Esophagus squamous epithelium (tissue), 5 donors: ENCODE measurements around the gene AFDN. TPM values are rescaled to one million over a fixed set of nuclear protein-coding genes. Genes with fewer than 3 reads are reported as not detected.

Experiments used
- DNase-seq: peaks from one replicate; lab custom pipeline; 2025; lab: John Stamatoyannopoulos, UW
- H3K27ac ChIP-seq, 4 donors: fragments of 200-600 bp; sonication (generic); one replicate each; pipeline ENCODE4 v1.5.1; 2016 to 2019; ENCODE audit warnings: mild to moderate bottlenecking in 1 of 4
- H3K27me3 ChIP-seq, 4 donors: fragments of 200-600 bp; sonication (generic); 1 replicate in 3 of 4; 2 replicates in 1 of 4; pipeline versions ENCODE4 v1.5.1 to v1.6.0; 2017 to 2021; ENCODE audit warnings: antibody characterized with exemption in 1 of 4
- H3K36me3 ChIP-seq, 3 donors: fragments of 200-600 bp; sonication (generic); one replicate each; pipeline ENCODE4 v1.5.1; 2016 to 2019
- H3K4me1 ChIP-seq, 3 donors: fragments of 200-600 bp; sonication (generic); one replicate each; pipeline ENCODE4 v1.5.1; 2017 to 2019
- H3K4me3 ChIP-seq, 4 donors: fragments of 200-600 bp; sonication (generic); 1 replicate in 3 of 4; 2 replicates in 1 of 4; pipeline ENCODE4 v1.5.1; 2016 to 2019; ENCODE audit warnings: mild to moderate bottlenecking in 2 of 4, moderate library complexity in 1 of 4
- H3K9me3 ChIP-seq, 3 donors: fragments of 200-600 bp; sonication (generic); one replicate each; pipeline ENCODE4 v1.5.1; 2016 to 2019
- POLR2A ChIP-seq, 4 donors: fragments of 450-650 bp; IDR thresholded peaks; one replicate each; pipeline ENCODE4 v1.6.1; 2017; ENCODE audit warnings: antibody characterized with exemption in 4 of 4, mild to moderate bottlenecking in 4 of 4, moderate library complexity in 3 of 4
- WGBS, 2 donors: methylation state at CpG; one replicate each; pipeline ENCODE4 v1.1.5; 2018; 5-methylcytosine and 5-hydroxymethylcytosine counted together
- intact Hi-C: fragments of 100-400 bp; cut with DNase I; formaldehyde crosslinking; loops from one replicate; pipeline ENCODE4 v1.15.0; 2022
- total RNA-seq, 4 donors: library from RNA; depleted of rRNA; stranded (reverse); fragments of >200 nt; gene quantifications; one replicate each; pipeline ENCODE4 v1.1.0, GENCODE V29; 2016
- TF ChIP-seq, protein P1 (sequence below), 6 experiments: fragments of 450-650 bp in 4 of 6; fragments of 200-600 bp in 2 of 6; sonication (generic) in 2 of 6; IDR thresholded peaks; one replicate each; pipeline ENCODE4 v1.5.1; 2016 to 2019; ENCODE audit warnings: antibody characterized with exemption in 6 of 6, mild to moderate bottlenecking in 4 of 6, moderate library complexity in 4 of 6
- donor health status: DM: yes; HTN: yes; CAD: no.

AFDN gene
- total RNA-seq, 4 donors from 2014 or later: 93.8 to 250 (median 204) TPM

DNA sequence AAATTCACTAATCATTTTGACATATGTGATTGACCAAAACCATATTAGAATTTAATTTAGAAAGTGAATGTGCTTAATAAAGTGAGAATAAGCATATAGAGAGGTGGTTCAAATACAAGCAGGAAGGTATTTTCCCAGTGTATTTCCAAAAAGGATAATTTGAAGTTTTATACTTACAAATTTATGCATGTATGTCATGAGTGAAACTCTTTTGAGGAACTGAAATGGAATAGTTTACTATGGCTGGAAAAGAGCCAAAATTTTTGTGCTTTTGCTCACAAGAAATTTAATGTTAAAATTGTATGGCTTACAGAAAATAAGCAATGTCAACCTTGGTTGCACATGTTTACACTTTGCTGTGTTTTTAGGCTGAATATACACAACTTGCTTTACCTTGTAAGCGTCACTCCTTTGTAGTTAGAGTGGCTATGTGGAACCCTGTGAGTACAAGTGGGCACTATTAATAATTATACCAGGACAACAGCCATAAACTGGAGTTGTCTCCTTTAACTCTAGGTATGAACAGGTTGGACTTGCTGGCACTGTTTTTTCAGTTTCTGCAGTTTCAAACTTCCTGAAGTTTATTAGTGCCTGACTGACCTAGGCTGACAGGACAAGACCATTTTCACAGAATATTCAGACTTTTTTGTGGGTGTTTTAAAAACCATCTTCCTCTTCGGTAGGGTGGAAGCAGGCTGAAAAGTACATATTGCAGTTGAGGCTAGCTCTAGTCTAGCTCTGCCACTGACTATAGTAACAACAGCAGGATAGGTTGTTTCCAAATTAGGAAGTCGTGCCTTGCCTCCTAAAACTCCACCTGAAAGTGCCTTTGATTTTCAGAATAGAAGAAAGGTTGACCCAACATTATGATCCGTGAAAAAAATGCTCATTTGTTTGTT lies 6.0 kb downstream of the AFDN start:
- no peak for TF ChIP-seq POLR2A (IDR thresholded peaks at IDR 0.05)
- TF ChIP-seq, protein P1, sequence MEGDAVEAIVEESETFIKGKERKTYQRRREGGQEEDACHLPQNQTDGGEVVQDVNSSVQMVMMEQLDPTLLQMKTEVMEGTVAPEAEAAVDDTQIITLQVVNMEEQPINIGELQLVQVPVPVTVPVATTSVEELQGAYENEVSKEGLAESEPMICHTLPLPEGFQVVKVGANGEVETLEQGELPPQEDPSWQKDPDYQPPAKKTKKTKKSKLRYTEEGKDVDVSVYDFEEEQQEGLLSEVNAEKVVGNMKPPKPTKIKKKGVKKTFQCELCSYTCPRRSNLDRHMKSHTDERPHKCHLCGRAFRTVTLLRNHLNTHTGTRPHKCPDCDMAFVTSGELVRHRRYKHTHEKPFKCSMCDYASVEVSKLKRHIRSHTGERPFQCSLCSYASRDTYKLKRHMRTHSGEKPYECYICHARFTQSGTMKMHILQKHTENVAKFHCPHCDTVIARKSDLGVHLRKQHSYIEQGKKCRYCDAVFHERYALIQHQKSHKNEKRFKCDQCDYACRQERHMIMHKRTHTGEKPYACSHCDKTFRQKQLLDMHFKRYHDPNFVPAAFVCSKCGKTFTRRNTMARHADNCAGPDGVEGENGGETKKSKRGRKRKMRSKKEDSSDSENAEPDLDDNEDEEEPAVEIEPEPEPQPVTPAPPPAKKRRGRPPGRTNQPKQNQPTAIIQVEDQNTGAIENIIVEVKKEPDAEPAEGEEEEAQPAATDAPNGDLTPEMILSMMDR (IDR thresholded peaks at IDR 0.05): no peak
- peaks cover 0 to 6% (median 0%) of the 10 kb centered on the region in 4 donors for H3K27me3 ChIP-seq
- no peaks in the 10 kb centered on the region for H3K36me3 ChIP-seq
- intact Hi-C loops: no loop called here
- DNase-seq: no peak
- no peaks in the 10 kb centered on the region for H3K9me3 ChIP-seq
- peaks cover 0 to 65% (median 7%) of the 10 kb centered on the region in 3 donors for H3K4me1 ChIP-seq
- WGBS, 2 donors: 41% methylated on average over 4 of the region's 4 CpGs
- peak overlapping the region; percentile 25 to 85 (median 71) for H3K27ac ChIP-seq
- peak overlapping the region in 3 of 4 donors; percentile 6 to 26 (median 12) for H3K4me3 ChIP-seq

DNA sequence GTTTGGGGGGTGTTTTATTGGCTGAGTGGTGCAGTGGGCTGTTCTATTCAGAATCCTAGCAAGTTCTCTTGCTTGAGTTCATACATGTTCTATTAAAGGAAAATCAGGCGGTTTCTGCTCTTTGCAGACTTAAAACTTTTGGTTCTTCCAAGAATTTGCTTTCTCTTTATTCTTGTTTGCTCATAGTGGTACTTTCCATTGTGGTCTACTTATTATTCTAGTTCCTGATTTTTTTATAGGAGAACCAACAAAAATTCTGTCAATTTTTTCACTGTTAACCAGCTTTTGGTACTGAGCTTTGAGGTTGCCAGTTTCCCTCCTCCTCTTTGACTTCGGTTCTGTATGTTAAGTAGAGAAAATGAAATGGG lies 6.7 kb downstream of the AFDN start:
- TF ChIP-seq POLR2A (IDR thresholded peaks at IDR 0.05): no peak
- TF ChIP-seq, protein P1 (IDR thresholded peaks at IDR 0.05): no peak
- intact Hi-C loops: no loop called here
- peak overlapping the region in 3 of 4 donors; percentile 58 to 85 (median 84) for H3K27ac ChIP-seq

DNA sequence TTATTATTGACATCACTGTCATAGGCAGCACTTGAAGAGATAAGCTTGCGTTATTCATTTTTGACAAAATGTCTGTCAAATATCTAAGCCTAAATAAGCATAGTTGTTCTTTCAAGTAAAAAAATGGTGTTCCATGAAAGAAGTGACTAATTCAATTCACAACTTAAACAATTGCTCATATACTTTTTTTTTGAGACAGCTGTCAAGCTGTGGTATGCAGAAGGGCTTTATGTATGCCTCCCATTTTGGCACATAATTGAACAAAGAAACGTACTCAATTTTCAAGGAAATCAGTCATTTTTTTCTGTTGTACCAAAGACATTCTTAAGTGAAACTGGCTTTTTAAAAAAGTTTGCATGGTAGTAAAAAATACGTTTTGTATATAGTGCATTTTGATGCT lies 8.5 kb downstream of the AFDN start:
- Histone ChIP-seq H3K27ac (no peak overlapping the region), H3K27me3 (no peaks in the 10 kb centered on the region), H3K9me3 (no peaks in the 10 kb centered on the region), H3K4me3 (no peak overlapping the region), H3K36me3 (no peaks in the 10 kb centered on the region), H3K4me1 (peaks cover 0 to 48% (median 7%) of the 10 kb centered on the region in 3 donors)
- no peak for TF ChIP-seq POLR2A (IDR thresholded peaks at IDR 0.05)
- TF ChIP-seq, protein P1 (IDR thresholded peaks at IDR 0.05): no peak
- intact Hi-C loops: no loop called here
- DNase-seq: no peak
- 59 to 68% methylated on average over 3 of the region's 3 CpGs for WGBS, 2 donors

More for the DNA sequence above, 6.7 kb downstream of the AFDN start:
- H3K36me3 ChIP-seq: no peaks in the 10 kb centered on the region
- H3K4me3 ChIP-seq: peak overlapping the region in 2 of 4 donors; percentile 12 to 26
- H3K9me3 ChIP-seq: no peaks in the 10 kb centered on the region
- WGBS, 2 donors: 37 to 40% methylated on average over 2 of the region's 2 CpGs
- H3K27me3 ChIP-seq: peaks cover 0 to 6% (median 0%) of the 10 kb centered on the region in 4 donors
- no peak for DNase-seq
- peaks cover 0 to 58% (median 7%) of the 10 kb centered on the region in 3 donors for H3K4me1 ChIP-seq

DNA sequence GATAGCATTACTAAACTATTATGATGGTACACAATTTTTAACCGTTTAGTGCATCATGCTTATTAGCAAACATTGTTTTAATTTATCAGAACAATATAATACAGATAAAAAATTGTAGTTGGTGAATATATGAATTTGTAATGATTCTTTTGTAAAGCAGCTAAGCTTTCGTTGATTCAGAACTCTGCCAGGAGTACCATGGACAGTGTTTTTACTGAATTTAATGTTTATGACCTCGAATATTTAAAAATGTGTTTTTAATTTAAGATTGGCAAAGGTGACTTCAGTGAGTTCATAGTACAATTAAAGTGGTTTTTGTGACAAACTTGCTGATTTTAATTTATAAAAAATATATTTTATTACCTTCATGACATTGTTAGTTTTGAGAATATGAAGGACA lies 10.0 kb downstream of the AFDN start:
- Histone ChIP-seq H3K27me3 (no peaks in the 10 kb centered on the region), H3K9me3 (no peaks in the 10 kb centered on the region), H3K4me3 (no peak overlapping the region), H3K27ac (no peak overlapping the region), H3K4me1 (peaks cover 0 to 46% (median 0%) of the 10 kb centered on the region in 3 donors), H3K36me3 (no peaks in the 10 kb centered on the region)
- intact Hi-C loops: no loop called here
- TF ChIP-seq POLR2A (IDR thresholded peaks at IDR 0.05): no peak
- TF ChIP-seq, protein P1 (IDR thresholded peaks at IDR 0.05): no peak
- DNase-seq: no peak
- 82 to 84% methylated on average over 3 of the region's 3 CpGs for WGBS, 2 donors

DNA sequence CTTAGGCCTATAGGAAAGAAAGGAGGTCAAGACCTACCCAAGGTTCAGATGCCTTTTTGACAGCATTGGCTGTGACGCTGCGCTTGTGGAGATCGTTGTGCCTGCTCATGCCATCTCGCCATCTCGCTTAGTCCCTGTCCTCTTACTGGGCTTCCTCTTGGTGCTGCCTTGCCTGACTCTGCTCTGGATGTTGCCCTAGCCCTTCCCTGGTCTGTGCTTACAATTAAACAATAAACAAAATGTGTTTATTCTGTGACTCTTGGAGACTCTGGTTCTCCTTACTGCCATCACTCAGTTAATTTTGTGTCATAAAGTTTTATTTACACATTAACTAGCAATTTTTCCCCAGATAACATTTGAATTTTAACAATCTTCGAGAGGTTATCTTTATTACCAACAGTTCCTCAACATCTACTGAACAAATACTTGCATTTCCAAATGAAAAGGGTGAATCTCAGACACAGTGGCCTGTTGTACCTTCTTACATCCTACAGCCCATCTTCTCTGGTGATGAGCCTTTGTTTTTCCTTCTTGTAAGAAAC lies 11.6 kb downstream of the AFDN start:
- TF ChIP-seq, protein P1 (IDR thresholded peaks at IDR 0.05): no peak
- TF ChIP-seq POLR2A (IDR thresholded peaks at IDR 0.05): no peak
- Histone ChIP-seq H3K27ac (no peak overlapping the region), H3K27me3 (no peaks in the 10 kb centered on the region), H3K36me3 (no peaks in the 10 kb centered on the region), H3K4me3 (no peak overlapping the region), H3K4me1 (peaks cover 0 to 36% (median 0%) of the 10 kb centered on the region in 3 donors), H3K9me3 (no peaks in the 10 kb centered on the region)
- intact Hi-C loops: no loop called here
- DNase-seq: no peak
- WGBS, 2 donors: 97 to 99% methylated on average over 6 of the region's 6 CpGs
